Skeletal muscle satellite cell (primary cell): ENCODE data around the gene PDZD2.

Experiments
- H3K27me3 ChIP-seq: 2 replicates; pipeline ENCODE4 v1.7.0; 2013; ENCODE audit warnings: low read length; ENCODE audit not compliant: control insufficient read depth, insufficient read depth
- H3K36me3 ChIP-seq: 2 replicates; pipeline ENCODE4 v1.7.0; 2013; ENCODE audit warnings: mild to moderate bottlenecking, control low read depth, low read length; ENCODE audit not compliant: insufficient read depth
- H3K4me1 ChIP-seq: 2 replicates; pipeline ENCODE4 v1.7.0; 2013; ENCODE audit warnings: low read length; ENCODE audit not compliant: control insufficient read depth, insufficient read depth
- H3K4me2 ChIP-seq: 2 replicates; pipeline ENCODE4 v1.7.0; 2013; ENCODE audit warnings: mild to moderate bottlenecking, low read length
- H3K4me3 ChIP-seq: 2 replicates; pipeline ENCODE4 v1.7.0; 2013; ENCODE audit warnings: low read length
- H3K9ac ChIP-seq: 2 replicates; pipeline ENCODE4 v1.7.0; 2013; ENCODE audit warnings: mild to moderate bottlenecking, low read depth, low read length, moderate library complexity
- H3K9me3 ChIP-seq: replicated peaks from 2 replicates; pipeline ENCODE4 v1.7.0; 2013; ENCODE audit warnings: mild to moderate bottlenecking, control low read depth, low read length

PDZD2 gene

GRCh38 chr5:31924005-31924404 is 285.1 kb downstream of the PDZD2 start:
- H3K4me1 ChIP-seq = no peaks in the 10 kb centered on the region
- no peak overlapping the region for H3K9ac ChIP-seq
- H3K4me3 ChIP-seq = no peak overlapping the region
- H3K36me3 ChIP-seq = no peaks in the 10 kb centered on the region
- H3K27me3 ChIP-seq = peaks cover 25% of the 10 kb centered on the region
- no peak overlapping the region for H3K4me2 ChIP-seq
- no peaks in the 10 kb centered on the region for H3K9me3 ChIP-seq

GRCh38 chr5:31931874-31932273 is 292.9 kb downstream of the PDZD2 start:
- Histone ChIP-seq H3K27me3 (peaks cover 35% of the 10 kb centered on the region), H3K4me2 (no peak overlapping the region), H3K9me3 (no peaks in the 10 kb centered on the region), H3K36me3 (no peaks in the 10 kb centered on the region), H3K9ac (no peak overlapping the region), H3K4me1 (no peaks in the 10 kb centered on the region), H3K4me3 (no peak overlapping the region)

- H3K4me3 ChIP-seq = no peak overlapping the region
- H3K4me1 ChIP-seq = no peaks in the 10 kb centered on the region
- no peaks in the 10 kb centered on the region for H3K36me3 ChIP-seq
- H3K4me2 ChIP-seq = no peak overlapping the region
- peaks cover 39% of the 10 kb centered on the region for H3K27me3 ChIP-seq
- H3K9ac ChIP-seq = no peak overlapping the region
- no peaks in the 10 kb centered on the region for H3K9me3 ChIP-seq
Measured at GRCh38 chr5:31934156-31934555, 295.2 kb downstream of the PDZD2 start.

- no peaks in the 10 kb centered on the region for H3K9me3 ChIP-seq
- no peak overlapping the region for H3K9ac ChIP-seq
- H3K36me3 ChIP-seq = no peaks in the 10 kb centered on the region
- no peak overlapping the region for H3K4me3 ChIP-seq
- peaks cover 47% of the 10 kb centered on the region for H3K27me3 ChIP-seq
- no peak overlapping the region for H3K4me2 ChIP-seq
- no peaks in the 10 kb centered on the region for H3K4me1 ChIP-seq
Measured at GRCh38 chr5:31935496-31936369, 296.8 kb downstream of the PDZD2 start.

DNA sequence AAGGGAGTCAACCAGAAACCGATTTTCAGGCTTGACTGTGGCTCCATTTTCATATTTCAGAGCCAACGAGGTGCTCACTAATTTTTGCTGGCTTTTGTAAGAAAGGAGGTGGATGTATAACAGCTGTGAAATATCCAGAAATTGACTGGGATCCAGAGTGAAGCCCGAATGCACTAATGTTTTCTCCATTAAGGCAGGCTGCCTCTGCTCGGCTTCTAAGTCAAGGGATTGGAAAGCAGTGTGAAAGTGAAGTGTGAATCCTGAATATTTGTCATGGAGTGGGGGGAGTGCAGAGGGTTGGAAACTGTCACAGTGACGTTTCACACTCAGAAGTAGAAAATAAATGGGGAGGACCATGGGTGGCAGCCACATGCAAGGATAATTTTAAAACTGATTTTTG is 297.8 kb downstream of the PDZD2 start:
- H3K9ac ChIP-seq = no peak overlapping the region
- H3K9me3 ChIP-seq = no peaks in the 10 kb centered on the region
- H3K4me3 ChIP-seq = no peak overlapping the region
- no peaks in the 10 kb centered on the region for H3K36me3 ChIP-seq
- no peak overlapping the region for H3K4me2 ChIP-seq
- no peaks in the 10 kb centered on the region for H3K4me1 ChIP-seq
- H3K27me3 ChIP-seq = peaks cover 55% of the 10 kb centered on the region

- no peaks in the 10 kb centered on the region for H3K36me3 ChIP-seq
- H3K4me2 ChIP-seq = no peak overlapping the region
- no peak overlapping the region for H3K4me3 ChIP-seq
- H3K9me3 ChIP-seq = no peaks in the 10 kb centered on the region
- H3K9ac ChIP-seq = no peak overlapping the region
- peaks cover 59% of the 10 kb centered on the region for H3K27me3 ChIP-seq
- no peaks in the 10 kb centered on the region for H3K4me1 ChIP-seq
Measured at GRCh38 chr5:31937226-31937625, 298.3 kb downstream of the PDZD2 start.

GRCh38 chr5:31937703-31938102 is 298.8 kb downstream of the PDZD2 start:
- Histone ChIP-seq H3K27me3 (peaks cover 60% of the 10 kb centered on the region), H3K9ac (no peak overlapping the region), H3K9me3 (no peaks in the 10 kb centered on the region), H3K4me3 (no peak overlapping the region), H3K4me2 (no peak overlapping the region), H3K36me3 (no peaks in the 10 kb centered on the region), H3K4me1 (no peaks in the 10 kb centered on the region)

- no peak overlapping the region for H3K9ac ChIP-seq
- H3K36me3 ChIP-seq = no peaks in the 10 kb centered on the region
- no peak overlapping the region for H3K4me3 ChIP-seq
- H3K4me1 ChIP-seq = no peaks in the 10 kb centered on the region
- H3K27me3 ChIP-seq = peaks cover 60% of the 10 kb centered on the region
- H3K4me2 ChIP-seq = no peak overlapping the region
- H3K9me3 ChIP-seq = no peaks in the 10 kb centered on the region
Measured at GRCh38 chr5:31939151-31939550, 300.2 kb downstream of the PDZD2 start.

- no peaks in the 10 kb centered on the region for H3K36me3 ChIP-seq
- H3K4me3 ChIP-seq = no peak overlapping the region
- no peaks in the 10 kb centered on the region for H3K9me3 ChIP-seq
- no peak overlapping the region for H3K9ac ChIP-seq
- H3K4me2 ChIP-seq = no peak overlapping the region
- H3K4me1 ChIP-seq = no peaks in the 10 kb centered on the region
- peaks cover 56% of the 10 kb centered on the region for H3K27me3 ChIP-seq
Measured at GRCh38 chr5:31941151-31941755, 302.3 kb downstream of the PDZD2 start.

DNA sequence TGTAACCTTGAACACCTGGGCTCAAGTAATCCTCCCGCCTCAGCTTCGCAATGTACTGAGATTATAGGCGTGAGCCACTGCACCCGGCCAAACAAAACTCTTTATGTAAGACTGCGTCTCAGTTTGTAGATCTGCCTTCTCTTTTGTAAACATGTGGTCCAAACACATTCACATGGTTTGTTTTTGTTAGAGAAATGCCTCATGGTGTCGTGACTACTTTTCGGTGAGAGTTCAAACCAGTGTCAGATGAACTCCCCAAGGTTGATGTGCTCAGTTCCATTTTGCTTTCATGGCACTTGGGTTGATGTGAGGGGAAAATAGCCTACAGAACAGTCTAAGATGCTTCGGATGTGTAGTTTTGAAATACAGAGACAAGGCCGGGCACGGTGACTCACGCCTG is 303.6 kb downstream of the PDZD2 start:
- H3K4me2 ChIP-seq = no peak overlapping the region
- no peaks in the 10 kb centered on the region for H3K4me1 ChIP-seq
- H3K9me3 ChIP-seq = no peaks in the 10 kb centered on the region
- no peak overlapping the region for H3K4me3 ChIP-seq
- no peak overlapping the region for H3K9ac ChIP-seq
- peaks cover 52% of the 10 kb centered on the region for H3K27me3 ChIP-seq
- no peaks in the 10 kb centered on the region for H3K36me3 ChIP-seq

GRCh38 chr5:31944684-31945445 is 305.9 kb downstream of the PDZD2 start:
- peaks cover 58% of the 10 kb centered on the region for H3K27me3 ChIP-seq
- no peaks in the 10 kb centered on the region for H3K9me3 ChIP-seq
- no peak overlapping the region for H3K4me2 ChIP-seq
- no peak overlapping the region for H3K4me3 ChIP-seq
- H3K36me3 ChIP-seq = no peaks in the 10 kb centered on the region
- H3K9ac ChIP-seq = no peak overlapping the region
- no peaks in the 10 kb centered on the region for H3K4me1 ChIP-seq
